ENCODE results near the gene C10orf90. TPM values are rescaled to one million over a fixed set of nuclear protein-coding genes. Genes with fewer than 3 reads are reported as not detected.
"Not testable (repeated sequence)": the region's sequence is repeated elsewhere in the genome, so short reads cannot be mapped to it uniquely, and the experiment has no call there.

C10orf90 gene
- total RNA-seq, 2 experiments from 2014 or later = not detected

DNA sequence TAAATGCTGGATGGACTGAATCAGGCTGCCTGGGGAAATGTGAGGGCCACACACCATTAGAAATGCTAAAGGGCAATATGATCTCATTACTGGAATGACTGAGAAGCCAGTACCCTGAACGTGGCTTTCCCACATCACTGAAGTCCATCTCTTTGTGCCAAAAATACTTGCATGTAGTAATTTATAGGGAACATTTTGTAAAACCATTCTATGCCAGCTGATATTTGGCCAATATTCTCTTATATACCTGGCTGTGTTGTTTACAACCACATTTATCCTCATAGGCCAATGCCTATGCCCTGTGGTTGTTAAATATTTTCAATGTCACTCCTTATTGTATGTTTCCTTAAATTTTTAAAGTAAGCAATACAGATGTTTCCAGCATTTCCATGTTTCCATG lies 111.6 kb downstream of the C10orf90 start:
- Mint-ChIP-seq H3K36me3 (ENCODE audit: low read depth) (no peaks in the 10 kb centered on the region), H3K27ac (no peak overlapping the region), H3K9me3 (ENCODE audit: low read depth) (no peaks in the 10 kb centered on the region), H3K4me3 (no peak overlapping the region), H3K27me3 (peaks cover 3% of the 10 kb centered on the region), H3K4me1 (no peaks in the 10 kb centered on the region)
- intact Hi-C loops (cut with DNase I, micrococcal nuclease) = no loop called here
- CTCF ChIA-PET = no interaction called here
- POLR2A ChIA-PET = no interaction called here
- ATAC-seq = no peak
- no peak for DNase-seq

GRCh38 chr10:126551202-126551601 lies 119.3 kb downstream of the C10orf90 start:
- DNase-seq = no peak
- CTCF ChIA-PET = no interaction called here
- Mint-ChIP-seq H3K4me3 (no peak overlapping the region), H3K36me3 (ENCODE audit: low read depth) (no peaks in the 10 kb centered on the region), H3K27me3 (no peaks in the 10 kb centered on the region), H3K4me1 (no peaks in the 10 kb centered on the region), H3K9me3 (ENCODE audit: low read depth) (no peaks in the 10 kb centered on the region), H3K27ac (no peak overlapping the region)
- intact Hi-C loops (cut with DNase I, micrococcal nuclease) = no loop called here
- no peak for ATAC-seq
- POLR2A ChIA-PET = no interaction called here

DNA sequence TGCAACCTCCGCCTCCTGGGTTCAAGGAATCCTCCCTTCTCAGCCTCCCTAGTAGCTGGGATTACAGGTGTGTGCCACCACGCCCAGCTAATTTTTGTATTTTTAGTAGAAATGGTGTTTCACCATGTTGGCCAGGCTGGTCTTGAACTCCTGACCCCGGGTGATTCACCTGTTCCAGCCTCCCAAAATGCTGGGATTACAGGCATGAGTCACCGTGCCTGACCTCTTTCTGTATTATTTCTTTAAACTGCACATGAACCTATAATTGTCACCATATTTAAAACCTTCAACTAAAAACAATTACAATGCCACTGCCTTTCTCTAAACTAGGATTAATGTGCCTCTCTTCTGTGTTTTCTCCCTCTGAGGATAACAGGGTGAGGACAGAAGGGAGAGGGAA lies 119.9 kb downstream of the C10orf90 start:
- intact Hi-C loops (cut with DNase I, micrococcal nuclease); H3K36me3 Mint-ChIP-seq (ENCODE audit: low read depth); DNase-seq; ATAC-seq; CTCF ChIA-PET; H3K4me3 Mint-ChIP-seq; H3K4me1 Mint-ChIP-seq; H3K27me3 Mint-ChIP-seq; H3K9me3 Mint-ChIP-seq (ENCODE audit: low read depth); H3K27ac Mint-ChIP-seq; POLR2A ChIA-PET: not testable (repeated sequence)

DNA sequence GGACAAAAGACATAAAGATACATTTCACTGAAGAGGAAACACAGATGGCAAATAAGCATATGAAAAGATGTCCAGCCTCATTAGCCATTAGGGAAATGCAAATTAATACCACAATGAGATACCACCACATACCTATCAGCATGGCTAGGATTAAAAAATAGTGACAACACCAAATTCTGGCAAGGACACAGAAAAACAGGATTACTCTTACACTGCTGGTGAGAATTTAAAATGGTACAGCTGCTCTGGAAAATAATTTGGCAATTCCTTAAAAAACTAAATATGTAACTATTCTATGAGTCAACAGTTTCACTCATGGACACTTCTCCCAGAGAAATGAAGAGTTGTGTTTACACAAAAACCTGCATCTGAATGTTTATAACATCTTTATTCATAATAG lies 121.1 kb downstream of the C10orf90 start:
- H3K4me1 Mint-ChIP-seq = no peaks in the 10 kb centered on the region
- ATAC-seq (no peak), DNase-seq (no peak)
- intact Hi-C loops (cut with DNase I, micrococcal nuclease) = no loop called here
- no peak overlapping the region for H3K27ac Mint-ChIP-seq
- no peaks in the 10 kb centered on the region for H3K27me3 Mint-ChIP-seq
- H3K4me3 Mint-ChIP-seq = no peak overlapping the region
- ChIA-PET POLR2A (no interaction called here), CTCF (no interaction called here)
- H3K36me3 Mint-ChIP-seq (ENCODE audit: low read depth) = no peaks in the 10 kb centered on the region
- H3K9me3 Mint-ChIP-seq (ENCODE audit: low read depth) = no peaks in the 10 kb centered on the region

DNA sequence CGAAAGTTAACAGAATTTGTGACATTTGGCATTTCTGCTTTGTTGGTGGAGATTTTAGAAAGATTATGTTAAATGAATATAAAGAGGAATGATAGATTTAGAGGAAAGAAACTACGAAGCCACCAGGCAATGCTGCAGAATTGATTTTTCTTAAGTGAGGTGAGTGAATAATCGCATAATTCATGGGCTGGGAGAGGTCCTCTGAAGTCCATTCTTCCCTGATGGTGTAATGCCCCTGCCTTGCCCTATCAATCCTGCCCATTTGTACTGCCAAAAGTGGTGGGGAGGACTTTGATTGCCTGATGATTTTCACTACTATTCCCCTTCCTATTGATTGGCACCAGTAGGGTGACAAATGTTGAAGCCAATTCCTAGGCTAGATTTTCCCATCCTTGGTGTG lies 125.9 kb downstream of the C10orf90 start:
- Mint-ChIP-seq H3K27me3 (peaks cover 2% of the 10 kb centered on the region), H3K36me3 (ENCODE audit: low read depth) (no peaks in the 10 kb centered on the region), H3K4me1 (no peaks in the 10 kb centered on the region), H3K27ac (no peak overlapping the region), H3K9me3 (ENCODE audit: low read depth) (peaks cover 2% of the 10 kb centered on the region), H3K4me3 (no peak overlapping the region)
- intact Hi-C loops (cut with DNase I, micrococcal nuclease) = no loop called here
- POLR2A ChIA-PET = no interaction called here
- CTCF ChIA-PET = no interaction called here
- ATAC-seq (no peak), DNase-seq (no peak)

- DNase-seq (no peak), ATAC-seq (no peak)
- Mint-ChIP-seq H3K27me3 (peaks cover 5% of the 10 kb centered on the region), H3K9me3 (ENCODE audit: low read depth) (peaks cover 2% of the 10 kb centered on the region), H3K27ac (no peak overlapping the region), H3K36me3 (ENCODE audit: low read depth) (no peaks in the 10 kb centered on the region), H3K4me3 (no peak overlapping the region), H3K4me1 (no peaks in the 10 kb centered on the region)
- intact Hi-C loops (cut with DNase I, micrococcal nuclease) = no loop called here
- ChIA-PET CTCF (no interaction called here), POLR2A (no interaction called here)
Observed at GRCh38 chr10:126538439-126539135, 131.9 kb downstream of the C10orf90 start.

GRCh38 chr10:126536656-126537055 lies 133.8 kb downstream of the C10orf90 start:
- Mint-ChIP-seq H3K27ac (no peak overlapping the region), H3K27me3 (peaks cover 3% of the 10 kb centered on the region), H3K4me1 (no peaks in the 10 kb centered on the region), H3K9me3 (ENCODE audit: low read depth) (no peaks in the 10 kb centered on the region), H3K4me3 (no peak overlapping the region), H3K36me3 (ENCODE audit: low read depth) (no peaks in the 10 kb centered on the region)
- ChIA-PET POLR2A (no interaction called here), CTCF (no interaction called here)
- no peak for DNase-seq
- no peak for ATAC-seq
- intact Hi-C loops (cut with DNase I, micrococcal nuclease) = no loop called here

DNA sequence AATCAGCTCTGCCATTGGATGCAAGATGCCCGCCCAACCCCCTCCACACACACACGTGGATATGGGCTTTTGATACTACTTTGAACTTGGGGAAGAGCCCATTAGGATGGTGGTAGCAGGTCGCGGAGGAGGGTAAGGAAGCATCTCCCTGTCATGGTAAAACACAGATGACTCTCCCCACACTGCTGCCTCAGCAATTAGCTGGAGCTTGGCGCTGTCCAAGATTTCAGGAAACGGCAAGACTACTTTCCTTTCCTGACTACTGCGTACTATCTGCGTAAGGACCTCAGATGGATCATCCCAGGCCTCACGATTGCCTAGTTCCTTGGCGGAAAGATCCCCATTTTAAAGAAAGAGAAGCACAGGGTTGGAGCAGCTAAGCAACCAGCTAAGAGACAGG lies 134.3 kb downstream of the C10orf90 start:
- Mint-ChIP-seq H3K27ac (no peak overlapping the region), H3K27me3 (peaks cover 3% of the 10 kb centered on the region), H3K4me1 (no peaks in the 10 kb centered on the region), H3K36me3 (ENCODE audit: low read depth) (no peaks in the 10 kb centered on the region), H3K4me3 (no peak overlapping the region), H3K9me3 (ENCODE audit: low read depth) (no peaks in the 10 kb centered on the region)
- intact Hi-C loops (cut with DNase I, micrococcal nuclease) = no loop called here
- ATAC-seq = no peak
- no peak for DNase-seq
- POLR2A ChIA-PET = no interaction called here
- CTCF ChIA-PET = no interaction called here

DNA sequence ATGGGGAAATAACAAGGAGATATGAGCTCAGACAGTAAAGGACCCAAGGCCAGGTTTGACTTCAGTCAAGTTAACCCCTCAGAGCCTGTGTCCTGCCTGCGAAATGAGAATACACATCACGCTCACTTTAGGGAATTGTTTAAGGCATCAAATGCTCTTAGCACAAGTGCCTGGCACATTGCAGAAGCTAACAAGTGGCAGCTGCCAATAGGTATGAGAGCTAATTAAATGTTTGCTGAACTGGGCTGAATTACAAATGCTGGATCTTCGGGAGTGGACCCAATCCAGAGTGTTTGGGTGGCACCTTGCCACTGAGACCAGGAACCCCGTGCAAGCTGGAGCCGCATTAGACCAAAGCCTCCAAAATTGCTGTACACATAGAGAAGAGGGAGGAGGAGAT lies 136.8 kb downstream of the C10orf90 start:
- CTCF ChIA-PET = no interaction called here
- intact Hi-C loops (cut with DNase I, micrococcal nuclease) = no loop called here
- no peak for DNase-seq
- no peaks in the 10 kb centered on the region for H3K9me3 Mint-ChIP-seq (ENCODE audit: low read depth)
- no peaks in the 10 kb centered on the region for H3K36me3 Mint-ChIP-seq (ENCODE audit: low read depth)
- H3K27me3 Mint-ChIP-seq = peaks cover 3% of the 10 kb centered on the region
- no peak for ATAC-seq
- POLR2A ChIA-PET = no interaction called here
- H3K4me3 Mint-ChIP-seq = no peak overlapping the region
- no peak overlapping the region for H3K27ac Mint-ChIP-seq
- H3K4me1 Mint-ChIP-seq = no peaks in the 10 kb centered on the region

DNA sequence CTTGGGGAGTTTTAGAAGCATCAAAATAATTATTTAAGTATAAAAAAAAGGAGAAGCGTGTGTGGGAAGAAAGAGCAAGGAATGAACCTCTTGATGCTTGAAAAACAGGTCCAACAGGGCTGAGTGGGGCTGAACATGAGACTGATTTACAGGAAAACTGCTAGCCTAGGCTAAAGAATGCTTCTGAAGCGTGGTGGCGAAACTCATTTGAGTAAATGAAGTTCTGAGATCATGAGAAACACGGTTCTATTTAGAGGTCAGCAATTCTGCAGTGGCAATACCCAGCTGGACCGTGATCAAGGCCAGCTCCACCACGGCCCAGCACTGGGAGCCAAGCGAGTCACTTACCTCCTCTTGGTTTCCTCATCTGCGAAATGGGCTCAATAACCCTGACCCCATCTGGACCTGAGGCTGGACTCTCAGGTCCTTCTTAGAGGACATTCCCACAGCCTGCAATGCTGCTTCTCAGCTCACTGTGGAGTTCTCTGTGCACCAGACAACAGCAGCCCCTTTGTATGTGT lies 142.1 kb downstream of the C10orf90 start:
- intact Hi-C loops (cut with DNase I, micrococcal nuclease) = no loop called here
- Mint-ChIP-seq H3K36me3 (ENCODE audit: low read depth) (no peaks in the 10 kb centered on the region), H3K4me3 (no peak overlapping the region), H3K27ac (no peak overlapping the region), H3K27me3 (no peaks in the 10 kb centered on the region), H3K4me1 (no peaks in the 10 kb centered on the region), H3K9me3 (ENCODE audit: low read depth) (no peaks in the 10 kb centered on the region)
- ATAC-seq (no peak), DNase-seq (no peak)
- ChIA-PET POLR2A (no interaction called here), CTCF (no interaction called here)

GRCh38 chr10:126527645-126528314 lies 142.7 kb downstream of the C10orf90 start:
- POLR2A ChIA-PET = no interaction called here

GRCh38 chr10:126525326-126525725 lies 145.2 kb downstream of the C10orf90 start:
- H3K9me3 Mint-ChIP-seq (ENCODE audit: low read depth) = no peaks in the 10 kb centered on the region
- intact Hi-C loops (cut with DNase I, micrococcal nuclease) = no loop called here
- H3K27ac Mint-ChIP-seq = no peak overlapping the region
- no peaks in the 10 kb centered on the region for H3K36me3 Mint-ChIP-seq (ENCODE audit: low read depth)
- DNase-seq = no peak
- no peaks in the 10 kb centered on the region for H3K27me3 Mint-ChIP-seq
- H3K4me3 Mint-ChIP-seq = no peak overlapping the region
- no peaks in the 10 kb centered on the region for H3K4me1 Mint-ChIP-seq
- ChIA-PET CTCF (no interaction called here), POLR2A (no interaction called here)
- no peak for ATAC-seq

More at GRCh38 chr10:126527645-126528314, 142.7 kb downstream of the C10orf90 start:
- no peak overlapping the region for H3K4me3 Mint-ChIP-seq
- H3K9me3 Mint-ChIP-seq (ENCODE audit: low read depth) = no peaks in the 10 kb centered on the region
- H3K27me3 Mint-ChIP-seq = no peaks in the 10 kb centered on the region
- no peaks in the 10 kb centered on the region for H3K36me3 Mint-ChIP-seq (ENCODE audit: low read depth)
- no peaks in the 10 kb centered on the region for H3K4me1 Mint-ChIP-seq
- intact Hi-C loops (cut with DNase I, micrococcal nuclease) = no loop called here
- no peak overlapping the region for H3K27ac Mint-ChIP-seq
- CTCF ChIA-PET = no interaction called here
- DNase-seq (no peak), ATAC-seq (no peak)
